Measurements from ENCODE around the gene ABHD12B. TPM values are rescaled to one million over a fixed set of nuclear protein-coding genes. Genes with fewer than 3 reads are reported as not detected.

ABHD12B gene
- total RNA-seq, 1 donor from 2014 or later: not detected

GRCh38 chr14:50855558-50855957 lies 16.3 kb upstream of the ABHD12B start:
- no peak overlapping the region for H3K27ac ChIP-seq (replicated peaks)
- H3K4me1 ChIP-seq: peaks cover 12% of the 10 kb centered on the region
- intact Hi-C loops (cut with micrococcal nuclease): no loop called here
- H3K9me3 ChIP-seq (replicated peaks): no peaks in the 10 kb centered on the region
- H3K4me3 ChIP-seq: no peak overlapping the region
- no peaks in the 10 kb centered on the region for H3K36me3 ChIP-seq
- no peaks in the 10 kb centered on the region for H3K27me3 ChIP-seq (ENCODE audit: low read depth)
- no peak for TF ChIP-seq CTCF (IDR thresholded peaks at IDR 0.05; ENCODE audit: borderline replicate concordance)
- DNase-seq: no peak

- Histone ChIP-seq H3K27ac (replicated peaks) (no peak overlapping the region), H3K36me3 (no peaks in the 10 kb centered on the region), H3K27me3 (ENCODE audit: low read depth) (no peaks in the 10 kb centered on the region), H3K4me3 (no peak overlapping the region), H3K4me1 (peaks cover 12% of the 10 kb centered on the region), H3K9me3 (replicated peaks) (no peaks in the 10 kb centered on the region)
- no peak for DNase-seq
- intact Hi-C loops (cut with micrococcal nuclease): no loop called here
- no peak for TF ChIP-seq CTCF (IDR thresholded peaks at IDR 0.05; ENCODE audit: borderline replicate concordance)
Measured at GRCh38 chr14:50856660-50857059, 15.2 kb upstream of the ABHD12B start.

- H3K9me3 ChIP-seq (replicated peaks): no peaks in the 10 kb centered on the region
Measured at GRCh38 chr14:50859296-50859624, 12.6 kb upstream of the ABHD12B start.

DNA sequence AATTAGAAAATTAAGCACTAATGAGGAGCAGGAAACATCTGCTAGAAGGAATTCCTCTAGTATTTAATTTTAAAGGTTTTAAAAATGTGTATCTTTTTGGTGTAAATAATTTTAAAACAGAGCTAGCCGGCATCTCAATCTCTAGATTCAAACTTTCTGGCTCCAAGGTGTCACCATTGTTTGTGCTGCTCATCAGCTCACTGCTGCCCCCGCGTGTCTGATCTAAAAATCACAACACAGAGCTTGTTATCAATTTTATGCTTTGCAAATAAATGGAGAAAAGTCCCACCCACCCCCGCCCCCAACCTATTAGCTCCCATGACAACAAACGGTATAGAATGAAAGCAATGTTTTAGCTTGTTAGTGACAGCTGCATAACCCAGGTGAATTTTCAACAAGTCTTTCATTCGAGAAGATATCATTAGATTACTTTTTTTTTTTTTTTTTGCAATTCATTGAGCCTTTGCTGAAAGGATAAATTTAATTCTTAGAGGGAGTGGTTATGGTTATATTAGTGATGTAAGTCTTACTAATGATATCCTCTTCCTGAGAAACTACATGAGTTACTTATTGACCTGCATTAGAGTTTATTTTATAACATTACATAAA lies 11.3 kb upstream of the ABHD12B start:
- peak; percentile 86 for TF ChIP-seq CTCF (IDR thresholded peaks at IDR 0.05; ENCODE audit: borderline replicate concordance)
- H3K4me1 ChIP-seq: peaks cover 12% of the 10 kb centered on the region
- intact Hi-C loops (cut with micrococcal nuclease): no loop called here
- DNase-seq: peak; percentile 74
- peak overlapping the region; percentile 75 for H3K27ac ChIP-seq (replicated peaks)
- H3K9me3 ChIP-seq (replicated peaks): no peaks in the 10 kb centered on the region
- H3K36me3 ChIP-seq: no peaks in the 10 kb centered on the region
- no peaks in the 10 kb centered on the region for H3K27me3 ChIP-seq (ENCODE audit: low read depth)
- H3K4me3 ChIP-seq: peak overlapping the region; percentile 72

More at GRCh38 chr14:50859296-50859624, 12.6 kb upstream of the ABHD12B start:
- Histone ChIP-seq H3K27me3 (ENCODE audit: low read depth) (no peaks in the 10 kb centered on the region), H3K27ac (replicated peaks) (peak overlapping the region; percentile 75), H3K4me3 (peak overlapping the region; percentile 72), H3K4me1 (peaks cover 12% of the 10 kb centered on the region), H3K36me3 (no peaks in the 10 kb centered on the region)
- no peak for TF ChIP-seq CTCF (IDR thresholded peaks at IDR 0.05; ENCODE audit: borderline replicate concordance)
- DNase-seq: no peak
- intact Hi-C loops (cut with micrococcal nuclease): no loop called here

GRCh38 chr14:50862036-50862570 lies 9.8 kb upstream of the ABHD12B start:
- no peak overlapping the region for H3K27ac ChIP-seq (replicated peaks)
- H3K4me1 ChIP-seq: peaks cover 12% of the 10 kb centered on the region
- intact Hi-C loops (cut with micrococcal nuclease): no loop called here
- TF ChIP-seq CTCF (IDR thresholded peaks at IDR 0.05; ENCODE audit: borderline replicate concordance): no peak
- H3K4me3 ChIP-seq: no peak overlapping the region
- no peak for DNase-seq
- H3K9me3 ChIP-seq (replicated peaks): no peaks in the 10 kb centered on the region
- no peaks in the 10 kb centered on the region for H3K36me3 ChIP-seq
- H3K27me3 ChIP-seq (ENCODE audit: low read depth): no peaks in the 10 kb centered on the region

All from left ventricle myocardium inferior (tissue), 1 donor.